K562 (cell line): Measurements from ENCODE around the gene FEN1. TPM values are rescaled to one million over a fixed set of nuclear protein-coding genes. Genes with fewer than 3 reads are reported as not detected.

ENCODE experiments used
- BACH1 ChIP-seq: fragments of 200-800 bp; sonication (Bioruptor generic); IDR thresholded peaks from 2 replicates; pipeline ENCODE4 v1.6.1; 2016; ENCODE audit warnings: missing genetic modification characterization, missing compliant biosample characterization
- EP300 ChIP-seq: IDR thresholded peaks from 2 replicates; pipeline ENCODE4 v1.6.1; 2012; ENCODE audit warnings: low read length, improper control_type of control experiment
- ETS1 ChIP-seq: conservative IDR thresholded peaks from 2 replicates; pipeline ENCODE4 v1.6.1; 2011; ENCODE audit warnings: low read depth, mild to moderate bottlenecking, low read length; ENCODE audit not compliant: control insufficient read depth
- ILK ChIP-seq: fragments of 450-650 bp; IDR thresholded peaks from 2 replicates; pipeline ENCODE4 v1.6.1; 2016; ENCODE audit warnings: missing genetic modification characterization, low read depth, mild to moderate bottlenecking, missing compliant biosample characterization, moderate library complexity, borderline replicate concordance
- POLR2G ChIP-seq: fragments of 200-400 bp; formaldehyde crosslinking; IDR thresholded peaks from 2 replicates; pipeline ENCODE4 v1.6.1; 2017; ENCODE audit warnings: low read depth, mild to moderate bottlenecking, antibody characterized with exemption, low read length, moderate library complexity
- PURB ChIP-seq: sonication (generic); formaldehyde crosslinking; IDR thresholded peaks from 2 replicates; pipeline ENCODE4 v1.9.0; 2021; ENCODE audit warnings: low read depth, mild to moderate bottlenecking, missing genetic modification reagents
- RBFOX2 ChIP-seq: fragments of 200-400 bp; formaldehyde crosslinking; IDR thresholded peaks from 2 replicates; pipeline ENCODE4 v1.6.1; 2017; ENCODE audit warnings: low read depth, mild to moderate bottlenecking, low read length, moderate library complexity
- RFX1 ChIP-seq: fragments of 450-650 bp; IDR thresholded peaks from 2 replicates; pipeline ENCODE4 v1.6.1; 2016; ENCODE audit warnings: mild to moderate bottlenecking, moderate library complexity
- TOE1 ChIP-seq, 2 experiments: fragments of 450-650 bp in 1 of 2; sonication (generic) in 1 of 2; formaldehyde crosslinking in 1 of 2; IDR thresholded peaks; 2 replicates each; pipeline versions ENCODE4 v1.7.1 to v1.8.0; 2016 to 2022; ENCODE audit warnings: borderline replicate concordance in 2 of 2, mild to moderate bottlenecking in 2 of 2, antibody characterized with exemption in 1 of 2, inconsistent platforms in 1 of 2, low read depth in 1 of 2, missing genetic modification reagents in 1 of 2, moderate library complexity in 1 of 2
- ZFPM2 ChIP-seq: fragments of 250-450 bp; sonication (Bioruptor Pico); IDR thresholded peaks from 2 replicates; pipeline ENCODE4 v1.5.1; 2022; ENCODE audit warnings: mild to moderate bottlenecking
- ZNF121 ChIP-seq: sonication (generic); formaldehyde crosslinking; conservative IDR thresholded peaks from 2 replicates; pipeline ENCODE4 v1.8.0; 2022; ENCODE audit warnings: missing genetic modification reagents
- ZNF165 ChIP-seq: fragments of 250-450 bp; sonication (Bioruptor Pico); IDR thresholded peaks from 2 replicates; pipeline ENCODE4 v1.4.0; 2020; ENCODE audit warnings: borderline replicate concordance
- ZNF184 ChIP-seq: sonication (generic); formaldehyde crosslinking; IDR thresholded peaks from 2 replicates; pipeline ENCODE4 v1.5.0; 2020; ENCODE audit warnings: missing genetic modification reagents
- ZNF263 ChIP-seq: sonication (generic); formaldehyde crosslinking; IDR thresholded peaks from 2 replicates; pipeline ENCODE4 v1.8.0; 2022; ENCODE audit warnings: mild to moderate bottlenecking, missing genetic modification reagents, borderline replicate concordance
- ZNF407 ChIP-seq: fragments of 450-650 bp; IDR thresholded peaks from 2 replicates; pipeline ENCODE4 v1.6.1; 2016; ENCODE audit warnings: low read depth
- polyA plus RNA-seq, 8 experiments: library from polyadenylated mRNA; depleted of rRNA in 4 of 8; stranded (reverse) in 5 of 8; unstranded in 3 of 8; fragments of >200 nt; fragmentation: Nextera tagmentation in 2 of 8; fragmentation: Illumina TruSeq in 1 of 8; extraction: Ambion mirVana in 2 of 8; extraction: Trizol in 1 of 8; gene quantifications; 2 replicates each; pipeline versions ENCODE4 v1.2.1 to v1.2.3, GENCODE V29; 2011 to 2014; ENCODE audit warnings: inconsistent platforms in 1 of 8, missing spikeins in 1 of 8
- total RNA-seq, 7 experiments: library from RNA; depleted of rRNA in 6 of 7; stranded (reverse); fragments of >200 nt in 6 of 7; fragmentation: Illumina TruSeq in 2 of 7; extraction: Trizol in 2 of 7; gene quantifications; 2 replicates each; pipeline versions ENCODE4 v1.2.1 to v1.2.3, GENCODE V29; 2011 to 2021; ENCODE audit warnings: low replicate concordance in 1 of 7

The FEN1 gene
- total and polyA plus RNA-seq, 9 of the 15 experiments (the other 6 are each of a cell fraction or from before 2014, with no cell fraction given) = 58.1 to 156 (median 137) TPM

- TF ChIP-seq ZNF407 = no peak
- TF ChIP-seq ZFPM2 = no peak
- no peak for TF ChIP-seq POLR2G
- TF ChIP-seq BACH1 (tag) = peak; percentile 57; the same call in 1 of the 2 replicates
- peak; percentile 90 for TF ChIP-seq EP300
- TF ChIP-seq RFX1 = no peak
- no peak for TF ChIP-seq TOE1 (IDR thresholded peaks at IDR 0.05; ENCODE audit: borderline replicate concordance)
- no peak for TF ChIP-seq TOE1 (CRISPR knock-in tag; IDR thresholded peaks at IDR 0.05; ENCODE audit: borderline replicate concordance, low read depth)
- TF ChIP-seq ILK (tag) = no peak
- no peak for TF ChIP-seq PURB
- no peak for TF ChIP-seq ZNF121 (CRISPR knock-in tag)
- 0 out of 2 replicates have a peak, but pooled peaks have one; percentile 35 for TF ChIP-seq ETS1
- no peak for TF ChIP-seq ZNF165 (CRISPR knock-in tag)
- no peak for TF ChIP-seq ZNF184 (CRISPR knock-in tag)
- no peak for TF ChIP-seq ZNF263 (CRISPR knock-in tag)
- TF ChIP-seq RBFOX2 = 0 out of 2 replicates have a peak, but pooled peaks have one; percentile 29
Observed at GRCh38 chr11:61800331-61801281, 7.9 kb downstream of the FEN1 start (continued).
